ENCODE results near the gene GFER. TPM values are rescaled to one million over a fixed set of nuclear protein-coding genes. Genes with fewer than 3 reads are reported as not detected.
A peak's percentile ranks its signal among the peaks of the same experiment; 100 is the strongest.

The GFER gene
- total and polyA plus RNA-seq, 10 of the 15 experiments (the other 5 are each of a cell fraction or from before 2014, with no cell fraction given) = 2.4 to 57.7 (median 31.3) TPM

GRCh38 chr16:1942810-1943726, 40.9 kb upstream of the GFER start, which contains the start of gene MSRB1 (continued):
- 0 out of 2 replicates have a peak, but pooled peaks have one; percentile 19 for TF ChIP-seq MLLT1 (IDR thresholded peaks at IDR 0.05)
- no peak for TF ChIP-seq GABPA (IDR thresholded peaks at IDR 0.05; ENCODE audit: low read depth)
- TF ChIP-seq TAF1 (IDR thresholded peaks at IDR 0.05; ENCODE audit: borderline replicate concordance, low read depth, low read length) = peak; percentile 57
- peak; percentile 88 for TF ChIP-seq POLR2A (IDR thresholded peaks at IDR 0.05; ENCODE audit: low read depth, low read length)
- no peak for TF ChIP-seq ETV6 (conservative IDR thresholded peaks at IDR 0.05 in 1 of 2, IDR thresholded peaks at IDR 0.05 in 1 of 2; ENCODE audit: borderline replicate concordance in 1 of 2, low read depth in 1 of 2)
- TF ChIP-seq BACH1 (IDR thresholded peaks at IDR 0.05; ENCODE audit: borderline replicate concordance) = peak; percentile 17; the same call in 1 of the 2 replicates
- TF ChIP-seq CEBPZ (IDR thresholded peaks at IDR 0.05; ENCODE audit: low read depth, low read length) = no peak
- TF ChIP-seq CEBPB (IDR thresholded peaks at IDR 0.05; ENCODE audit: borderline replicate concordance in 1 of 2, low read depth in 2 of 2, low read length in 2 of 2) = no peak
- TF ChIP-seq PKNOX1 (IDR thresholded peaks at IDR 0.05) = peak; percentile 39; the same call in 1 of the 2 replicates
- no peak for TF ChIP-seq TBL1XR1 (IDR thresholded peaks at IDR 0.05; ENCODE audit: low read depth, low read length)
- TF ChIP-seq EP300 (IDR thresholded peaks at IDR 0.05; ENCODE audit: borderline replicate concordance in 1 of 2, control insufficient read depth in 1 of 2, low read depth in 2 of 2, low read length in 2 of 2) = no peak
- peak; percentile 64 for TF ChIP-seq GATAD2B (conservative IDR thresholded peaks at IDR 0.05; ENCODE audit: low read depth)
- TF ChIP-seq WRNIP1 (IDR thresholded peaks at IDR 0.05; ENCODE audit: borderline replicate concordance, low read depth, low read length) = no peak
- no peak for TF ChIP-seq PML (IDR thresholded peaks at IDR 0.05; ENCODE audit: low read length)
- peak; percentile 89; the same call in 1 of the 2 replicates for TF ChIP-seq RELB (IDR thresholded peaks at IDR 0.05; ENCODE audit: low read depth)
- TF ChIP-seq STAT1 (conservative IDR thresholded peaks at IDR 0.05) = no peak
- TF ChIP-seq TCF12 (IDR thresholded peaks at IDR 0.05; ENCODE audit: low read depth, low read length) = no peak
- no peak for TF ChIP-seq RBBP5 (conservative IDR thresholded peaks at IDR 0.05)
- TF ChIP-seq LARP7 (IDR thresholded peaks at IDR 0.05) = no peak
- TF ChIP-seq ZNF274 (IDR thresholded peaks at IDR 0.05; ENCODE audit: insufficient read depth, insufficient read length) = no peak
- TF ChIP-seq ZNF24 (IDR thresholded peaks at IDR 0.05) = no peak
- peak; percentile 10; the same call in 1 of the 2 replicates for TF ChIP-seq CHD2 (IDR thresholded peaks at IDR 0.05; ENCODE audit: borderline replicate concordance, low read depth, low read length)
